ENCODE measurements around the gene ARID4B.

Gene ARID4B

DNA sequence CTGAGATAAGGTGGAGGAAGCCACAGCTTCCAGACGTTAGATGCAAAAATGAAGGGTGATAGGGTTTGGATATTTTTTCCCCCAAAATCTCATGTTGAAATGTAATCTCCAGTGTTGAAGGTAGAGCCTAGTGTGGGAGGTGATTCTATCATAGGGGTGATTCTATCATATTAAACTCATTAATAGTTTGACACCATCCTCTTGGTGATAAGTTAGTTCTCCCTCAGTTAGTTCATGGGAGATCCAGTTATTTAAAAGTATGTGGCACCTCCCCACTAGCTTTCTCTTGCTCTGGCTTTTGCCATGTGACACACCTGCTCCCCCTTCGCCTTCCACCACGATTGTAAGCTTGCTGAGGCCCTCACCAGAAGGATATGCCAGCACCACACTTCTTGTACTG, 30.9 kb upstream of the ARID4B start:
- DNase-seq (ENCODE audit: low read depth), result no peak
- TF ChIP-seq, protein P1, sequence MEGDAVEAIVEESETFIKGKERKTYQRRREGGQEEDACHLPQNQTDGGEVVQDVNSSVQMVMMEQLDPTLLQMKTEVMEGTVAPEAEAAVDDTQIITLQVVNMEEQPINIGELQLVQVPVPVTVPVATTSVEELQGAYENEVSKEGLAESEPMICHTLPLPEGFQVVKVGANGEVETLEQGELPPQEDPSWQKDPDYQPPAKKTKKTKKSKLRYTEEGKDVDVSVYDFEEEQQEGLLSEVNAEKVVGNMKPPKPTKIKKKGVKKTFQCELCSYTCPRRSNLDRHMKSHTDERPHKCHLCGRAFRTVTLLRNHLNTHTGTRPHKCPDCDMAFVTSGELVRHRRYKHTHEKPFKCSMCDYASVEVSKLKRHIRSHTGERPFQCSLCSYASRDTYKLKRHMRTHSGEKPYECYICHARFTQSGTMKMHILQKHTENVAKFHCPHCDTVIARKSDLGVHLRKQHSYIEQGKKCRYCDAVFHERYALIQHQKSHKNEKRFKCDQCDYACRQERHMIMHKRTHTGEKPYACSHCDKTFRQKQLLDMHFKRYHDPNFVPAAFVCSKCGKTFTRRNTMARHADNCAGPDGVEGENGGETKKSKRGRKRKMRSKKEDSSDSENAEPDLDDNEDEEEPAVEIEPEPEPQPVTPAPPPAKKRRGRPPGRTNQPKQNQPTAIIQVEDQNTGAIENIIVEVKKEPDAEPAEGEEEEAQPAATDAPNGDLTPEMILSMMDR (IDR thresholded peaks at IDR 0.05; ENCODE audit: control insufficient read depth, insufficient read depth, low read depth, low read length, missing control alignments), result no peak
- no peak overlapping the region for H3K4me3 ChIP-seq (ENCODE audit: control insufficient read depth, low read depth, low read length)

DNA sequence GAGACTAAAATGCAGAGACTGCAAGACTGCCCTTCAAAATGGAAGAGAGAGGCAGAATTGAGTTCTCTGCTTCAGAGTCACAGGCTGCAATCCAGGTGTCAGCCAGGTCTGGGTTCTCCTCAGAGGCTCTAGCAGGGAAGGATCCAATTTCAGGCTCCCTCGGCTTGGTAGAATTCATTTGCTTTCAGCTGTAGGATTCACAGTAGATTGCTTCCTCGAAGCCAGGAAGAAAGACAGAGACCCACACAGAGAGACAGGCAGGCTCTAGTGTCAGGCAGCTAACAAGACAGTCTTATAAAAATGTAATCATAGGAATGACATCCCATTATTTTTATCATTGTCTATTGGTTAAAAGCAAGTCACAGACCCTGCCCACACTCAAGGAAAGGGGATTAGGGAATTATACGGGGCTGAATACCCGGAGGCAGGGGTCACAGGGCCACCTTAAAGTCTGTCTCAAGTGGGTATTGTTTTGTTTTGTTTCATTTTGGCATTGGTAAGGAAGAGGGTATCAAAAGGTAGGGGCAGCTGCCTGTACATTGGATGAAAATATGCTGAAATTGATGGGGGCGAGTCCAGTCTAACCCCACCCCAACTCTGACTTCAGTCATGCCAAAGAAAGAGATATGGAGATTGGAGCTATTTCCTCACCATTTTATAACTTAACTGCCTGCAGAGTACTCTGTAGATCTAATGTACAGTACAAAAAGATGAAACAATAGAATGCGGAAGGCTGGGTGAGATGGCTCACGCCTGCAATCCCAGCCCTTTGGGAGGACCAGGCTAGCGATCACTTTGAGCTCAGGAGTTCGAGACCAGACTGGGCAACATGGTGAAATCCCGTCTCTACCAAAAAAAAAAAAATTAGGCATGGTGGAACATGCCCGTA, 29.8 kb upstream of the ARID4B start:
- DNase-seq (ENCODE audit: low read depth), result no peak
- H3K4me3 ChIP-seq (ENCODE audit: control insufficient read depth, low read depth, low read length), result no peak overlapping the region
- TF ChIP-seq, protein P1 (IDR thresholded peaks at IDR 0.05; ENCODE audit: control insufficient read depth, insufficient read depth, low read depth, low read length, missing control alignments), result no peak

DNA sequence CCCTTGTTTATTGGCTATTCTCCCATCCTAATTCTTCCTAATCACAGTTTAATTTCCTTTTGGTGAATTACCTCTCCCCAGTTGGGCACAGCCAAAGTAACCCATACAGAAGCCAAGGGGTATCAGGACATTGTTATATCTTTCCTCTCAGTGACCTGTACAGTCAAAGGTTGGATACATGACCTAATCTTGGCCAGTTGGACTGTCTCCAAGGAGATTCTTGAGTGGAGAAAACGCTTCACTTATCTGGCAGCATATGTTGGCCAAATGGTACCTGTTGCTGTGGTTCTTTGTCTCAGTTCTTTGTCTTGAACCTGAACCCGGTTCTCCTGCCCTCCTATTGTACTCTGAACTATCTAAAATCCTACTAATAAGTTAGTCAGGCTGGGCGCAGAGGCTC, 23.9 kb upstream of the ARID4B start:
- no peak for DNase-seq (ENCODE audit: low read depth)
- H3K4me3 ChIP-seq (ENCODE audit: control insufficient read depth, low read depth, low read length), result no peak overlapping the region
- TF ChIP-seq, protein P1 (IDR thresholded peaks at IDR 0.05; ENCODE audit: control insufficient read depth, insufficient read depth, low read depth, low read length, missing control alignments), result no peak

DNA sequence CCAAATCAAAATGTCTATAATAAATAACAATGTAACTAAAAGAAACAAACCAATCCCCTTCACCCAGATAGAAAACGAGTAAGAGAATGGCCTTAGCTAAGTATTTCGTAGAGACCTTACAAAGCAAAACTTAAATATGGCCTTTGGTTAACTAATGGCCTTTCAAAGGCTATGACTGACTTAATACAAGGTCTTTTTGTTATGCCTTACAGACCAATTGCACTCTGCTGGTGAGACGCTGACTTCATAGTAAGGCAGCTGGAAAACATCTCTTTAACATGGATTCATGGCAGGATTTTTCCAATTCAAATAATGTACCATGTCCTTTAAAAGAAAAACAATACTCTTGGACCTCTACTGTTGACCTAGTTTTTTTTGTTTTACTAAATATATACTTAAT, 23.5 kb upstream of the ARID4B start:
- no peak overlapping the region for H3K4me3 ChIP-seq (ENCODE audit: control insufficient read depth, low read depth, low read length)
- no peak for DNase-seq (ENCODE audit: low read depth)
- TF ChIP-seq, protein P1 (IDR thresholded peaks at IDR 0.05; ENCODE audit: control insufficient read depth, insufficient read depth, low read depth, low read length, missing control alignments), result no peak

DNA sequence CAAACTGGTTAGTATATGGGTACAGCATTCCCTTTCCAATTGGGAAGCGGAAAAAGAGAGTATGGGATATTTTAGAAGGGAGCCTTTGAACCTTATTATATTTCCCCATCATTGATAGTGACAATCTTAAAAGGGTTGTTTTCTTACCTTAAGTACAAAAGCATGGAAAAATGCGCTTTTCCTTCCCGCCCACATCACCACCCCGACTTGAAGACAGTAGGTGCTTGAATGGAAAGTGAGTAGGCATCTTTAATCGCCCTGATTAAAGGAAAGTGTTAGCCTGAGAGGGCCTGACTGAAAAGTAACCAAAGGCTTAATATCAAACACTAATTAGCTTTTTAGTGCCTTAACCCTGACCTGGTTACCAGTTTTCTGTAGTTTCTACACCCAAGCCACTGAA, 15.7 kb upstream of the ARID4B start:
- TF ChIP-seq, protein P1 (IDR thresholded peaks at IDR 0.05; ENCODE audit: control insufficient read depth, insufficient read depth, low read depth, low read length, missing control alignments), result no peak
- no peak for DNase-seq (ENCODE audit: low read depth)
- H3K4me3 ChIP-seq (ENCODE audit: control insufficient read depth, low read depth, low read length), result no peak overlapping the region

DNA sequence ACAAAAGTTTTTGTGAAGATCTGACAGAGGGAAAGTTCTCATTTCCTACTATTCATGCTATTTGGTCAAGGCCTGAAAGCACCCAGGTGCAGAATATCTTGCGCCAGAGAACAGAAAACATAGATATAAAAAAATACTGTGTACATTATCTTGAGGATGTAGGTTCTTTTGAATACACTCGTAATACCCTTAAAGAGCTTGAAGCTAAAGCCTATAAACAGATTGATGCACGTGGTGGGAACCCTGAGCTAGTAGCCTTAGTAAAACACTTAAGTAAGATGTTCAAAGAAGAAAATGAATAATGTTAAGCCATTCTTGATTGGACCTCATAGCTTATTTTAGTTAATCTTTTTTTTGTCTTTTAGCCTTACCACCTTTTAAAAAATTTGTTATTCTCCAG, 14.5 kb upstream of the ARID4B start:
- TF ChIP-seq, protein P1 (IDR thresholded peaks at IDR 0.05; ENCODE audit: control insufficient read depth, insufficient read depth, low read depth, low read length, missing control alignments), result no peak
- H3K4me3 ChIP-seq (ENCODE audit: control insufficient read depth, low read depth, low read length), result no peak overlapping the region
- DNase-seq (ENCODE audit: low read depth), result no peak
